RWPE1 (cell line): ENCODE data around the gene C10orf143.
"Not testable (repeated sequence)": the region's sequence is repeated elsewhere in the genome, so short reads cannot be mapped to it uniquely, and the experiment has no call there.

Experiments
- CTCF ChIA-PET: fragments of 350-600 bp; sonication (Branson Sonifier 250); formaldehyde crosslinking; extraction: SDS; loops from one replicate; lab custom pipeline; 2021; lab: Yijun Ruan, JAX
- POLR2A ChIA-PET: fragments of 400-600 bp; formaldehyde crosslinking; extraction: SDS; loops from one replicate; lab custom pipeline; 2020; ENCODE audit warnings: antibody characterized with exemption; ENCODE audit not compliant: low non-redundant PET; lab: Yijun Ruan, JAX
- DNase-seq: peaks from one replicate; pipeline ENCODE4 v3.0.0; 2012; ENCODE audit warnings: low spot score
- H3K27ac ChIP-seq: fragments of 450-650 bp; 2 replicates; pipeline ENCODE4 v1.5.1; 2017
- CTCF ChIP-seq: fragments of 450-650 bp; conservative IDR thresholded peaks from 2 replicates; pipeline ENCODE4 v1.5.1; 2017; ENCODE audit warnings: low read depth, mild to moderate bottlenecking

The C10orf143 gene

GRCh38 chr10:130112821-130113220 is 2.2 kb upstream of the C10orf143 start:
- TF ChIP-seq CTCF: no peak
- DNase-seq: no peak
- POLR2A ChIA-PET: no interaction called here
- CTCF ChIA-PET: no interaction called here
- no peak overlapping the region for H3K27ac ChIP-seq

- ChIA-PET POLR2A (interaction anchor here (2.0 to 2.5 kb wide), 2 partner anchors 19 to 25 kb away, joined by 4 to 42 read pairs; partner anchors contain the start of gene GLRX3), CTCF (interaction anchor here (0.7 to 2.2 kb wide), 5 partner anchors 12 to 491 kb away, joined by 3 to 8 read pairs (median 4); partner anchors contain the start of gene GLRX3)
- H3K27ac ChIP-seq: peak overlapping the region; percentile 88
- no peak for TF ChIP-seq CTCF
- no peak for DNase-seq
These were observed 1.2 kb upstream of the C10orf143 start for GRCh38 chr10:130111852-130112180.

- H3K27ac ChIP-seq: peak overlapping the region; percentile 88
- CTCF ChIA-PET: interaction anchor here (0.5 to 2.2 kb wide), 10 partner anchors 12 to 491 kb away, joined by 3 to 8 read pairs (median 3); partner anchors contain the start of gene GLRX3
These were observed 652 bp upstream of the C10orf143 start for GRCh38 chr10:130111113-130111851.

GRCh38 chr10:130109796-130110245 is 809 bp downstream of the C10orf143 start:
- CTCF ChIA-PET: interaction anchor here (0.5 to 2.2 kb wide), 23 partner anchors 11 to 1891 kb away, joined by 3 to 8 read pairs (median 4); partner anchors contain the start of gene GLRX3
- DNase-seq: peak; percentile 60
- POLR2A ChIA-PET: interaction anchor here (0.6 to 2.5 kb wide), 8 partner anchors 18 to 1747 kb away, joined by 3 to 42 read pairs (median 4); partner anchors contain the start of gene GLRX3
- H3K27ac ChIP-seq: peak overlapping the region; percentile 88
- TF ChIP-seq CTCF: peak; percentile 83

More at GRCh38 chr10:130111113-130111851, 652 bp upstream of the C10orf143 start:
- TF ChIP-seq CTCF: no peak
- DNase-seq: peak; percentile 99
- POLR2A ChIA-PET: interaction anchor here (2.0 to 2.5 kb wide), 2 partner anchors 19 to 26 kb away, joined by 4 to 42 read pairs; partner anchors contain the start of gene GLRX3

GRCh38 chr10:130108934-130109604 is 1.6 kb downstream of the C10orf143 start:
- POLR2A ChIA-PET: interaction anchor here (0.6 to 2.5 kb wide), 4 partner anchors 28 to 245 kb away, joined by 3 to 42 read pairs (median 4); partner anchors contain the start of gene GLRX3
- no peak for TF ChIP-seq CTCF
- CTCF ChIA-PET: interaction anchor here (0.5 to 1.6 kb wide), 13 partner anchors 10 to 1097 kb away, joined by 3 to 7 read pairs (median 3); partner anchors contain the start of gene GLRX3
- DNase-seq: no peak
- H3K27ac ChIP-seq: no peak overlapping the region

- DNase-seq, H3K27ac ChIP-seq, CTCF ChIA-PET, POLR2A ChIA-PET: not testable (repeated sequence)
These were observed 2.5 kb downstream of the C10orf143 start for GRCh38 chr10:130108146-130108545.
